ENCODE results near the gene ATXN7L3.
"Not testable (repeated sequence)": the region's sequence is repeated elsewhere in the genome, so short reads cannot be mapped to it uniquely, and the experiment has no call there.

ATXN7L3 gene

GRCh38 chr17:44147812-44148211 lies 51.9 kb downstream of the ATXN7L3 start:
- no peak for TF ChIP-seq CTCF (IDR thresholded peaks at IDR 0.05; ENCODE audit: extremely low read depth, missing control alignments)
- no peak for DNase-seq (ENCODE audit: low spot score)

GRCh38 chr17:44146375-44147346 lies 53.0 kb downstream of the ATXN7L3 start:
- TF ChIP-seq CTCF (IDR thresholded peaks at IDR 0.05; ENCODE audit: extremely low read depth, missing control alignments), result no peak
- no peak for DNase-seq (ENCODE audit: low spot score)

GRCh38 chr17:44144966-44145739 lies 54.5 kb downstream of the ATXN7L3 start:
- no peak for DNase-seq (ENCODE audit: low spot score)
- no peak for TF ChIP-seq CTCF (IDR thresholded peaks at IDR 0.05; ENCODE audit: extremely low read depth, missing control alignments)

GRCh38 chr17:44143921-44144320 lies 55.8 kb downstream of the ATXN7L3 start:
- DNase-seq (ENCODE audit: low spot score), result not testable (repeated sequence)
